Common myeloid progenitor, CD34-positive (primary cell): Measurements from ENCODE around the gene NLRP3.
A peak's percentile ranks its signal among the peaks of the same experiment; 100 is the strongest.

ENCODE experiments used
- CTCF ChIA-PET: fragments of 350-600 bp; sonication (Branson Sonifier 250); formaldehyde crosslinking; loops from one replicate; lab custom pipeline; 2021; ENCODE audit warnings: antibody characterized with exemption; lab: Charles Lee
- POLR2A ChIA-PET: fragments of 350-600 bp; sonication (Branson Sonifier 250); formaldehyde crosslinking; loops from one replicate; lab custom pipeline; 2021; ENCODE audit warnings: antibody characterized with exemption; lab: Charles Lee
- DNase-seq, 3 donors: peaks; one replicate each; pipeline versions ENCODE4 v3.0.0 to v3.0.0-alpha.2; 2013
- H3K27ac ChIP-seq, 2 experiments: 1 replicate in 1 of 2; 2 replicates in 1 of 2; pipeline ENCODE4 v1.7.0; 2013; ENCODE audit warnings: inconsistent platforms in 2 of 2, low read length in 2 of 2, mild to moderate bottlenecking in 2 of 2, low read depth in 1 of 2, moderate library complexity in 1 of 2; ENCODE audit not compliant: severe bottlenecking in 2 of 2, insufficient read depth in 1 of 2, poor library complexity in 1 of 2
- H3K27me3 ChIP-seq, 5 experiments: replicated peaks in 2 of 5; 1 replicate in 3 of 5; 2 replicates in 2 of 5; pipeline versions ENCODE4 v1.6.1 to v1.7.0; 2013; ENCODE audit warnings: low read length in 4 of 5, mild to moderate bottlenecking in 2 of 5, moderate library complexity in 2 of 5, inconsistent platforms in 1 of 5; ENCODE audit not compliant: insufficient read depth in 5 of 5, control insufficient read depth in 4 of 5
- H3K36me3 ChIP-seq, 4 experiments: 1 replicate in 2 of 4; 2 replicates in 2 of 4; pipeline versions ENCODE4 v1.6.1 to v1.7.0; 2013; ENCODE audit warnings: low read length in 3 of 4, control low read depth in 1 of 4, mild to moderate bottlenecking in 1 of 4; ENCODE audit not compliant: control insufficient read depth in 4 of 4, insufficient read depth in 4 of 4
- H3K4me1 ChIP-seq, 4 experiments: 1 replicate in 3 of 4; 2 replicates in 1 of 4; pipeline versions ENCODE4 v1.6.1 to v1.7.1; 2013; ENCODE audit warnings: low read length in 3 of 4, mild to moderate bottlenecking in 3 of 4, control low read depth in 1 of 4, inconsistent platforms in 1 of 4, moderate library complexity in 1 of 4; ENCODE audit not compliant: control insufficient read depth in 4 of 4, insufficient read depth in 4 of 4; ENCODE audit errors: control extremely low read depth in 1 of 4
- H3K4me3 ChIP-seq, 7 experiments: 1 replicate in 4 of 7; 2 replicates in 3 of 7; pipeline versions ENCODE4 v1.5.1 to v1.7.0; 2013; ENCODE audit warnings: mild to moderate bottlenecking in 7 of 7, low read length in 6 of 7, moderate library complexity in 6 of 7, inconsistent platforms in 2 of 7, low read depth in 2 of 7, control low read depth in 1 of 7; ENCODE audit not compliant: insufficient read depth in 4 of 7, control insufficient read depth in 1 of 7; ENCODE audit errors: extremely low read depth in 1 of 7
- H3K9me3 ChIP-seq, 5 experiments: 1 replicate in 4 of 5; 2 replicates in 1 of 5; pipeline versions ENCODE4 v1.6.1 to v1.7.1; 2013; ENCODE audit warnings: low read length in 4 of 5, mild to moderate bottlenecking in 2 of 5, inconsistent platforms in 1 of 5, low read depth in 1 of 5, moderate library complexity in 1 of 5; ENCODE audit not compliant: control insufficient read depth in 4 of 5, insufficient read depth in 2 of 5; ENCODE audit errors: control extremely low read depth in 1 of 5
- WGBS: methylation state at CpG from one replicate; pipeline ENCODE4 v1.1.5; 2013; ENCODE audit not compliant: insufficient coverage; 5-methylcytosine and 5-hydroxymethylcytosine counted together

The NLRP3 gene

GRCh38 chr1:247491328-247491727 lies 75.4 kb downstream of the NLRP3 start:
- ChIA-PET POLR2A (interaction anchor here (0.6 kb wide), 1 partner anchor 423 kb away, joined by 3 read pairs; no protein-coding TSS in a partner anchor), CTCF (interaction anchor here (0.9 to 8.6 kb wide), 9 partner anchors 15 to 117 kb away, joined by 3 to 96 read pairs (median 5); no protein-coding TSS in a partner anchor)
- 69% methylated on average over 12 of the region's 12 CpGs for WGBS
- no peaks in the 10 kb centered on the region for H3K36me3 ChIP-seq
- DNase-seq, result peak in 2 of 3 donors; percentile 49 to 66
- H3K4me1 ChIP-seq, result peaks cover 0 to 13% (median 5%) of the 10 kb centered on the region in 4 experiments
- no peaks in the 10 kb centered on the region for H3K9me3 ChIP-seq
- H3K4me3 ChIP-seq, result no peak overlapping the region
- peaks cover 0 to 4% (median 0%) of the 10 kb centered on the region in 5 experiments for H3K27me3 ChIP-seq
- no peak overlapping the region for H3K27ac ChIP-seq

GRCh38 chr1:247493106-247493505 lies 77.1 kb downstream of the NLRP3 start:
- no peak overlapping the region for H3K27ac ChIP-seq
- CTCF ChIA-PET, result interaction anchor here (0.7 kb wide), 1 partner anchor 103 kb away, joined by 3 read pairs; no protein-coding TSS in a partner anchor
- peaks cover 0 to 13% (median 4%) of the 10 kb centered on the region in 4 experiments for H3K4me1 ChIP-seq
- peaks cover 0 to 4% (median 0%) of the 10 kb centered on the region in 5 experiments for H3K27me3 ChIP-seq
- no peak overlapping the region for H3K4me3 ChIP-seq
- peak in 1 of 3 donors; percentile 6 for DNase-seq
- POLR2A ChIA-PET, result no interaction called here
- H3K36me3 ChIP-seq, result no peaks in the 10 kb centered on the region
- WGBS, result 100% methylated on average over 1 of the region's 1 CpG
- H3K9me3 ChIP-seq, result no peaks in the 10 kb centered on the region

GRCh38 chr1:247494767-247495166 lies 78.8 kb downstream of the NLRP3 start:
- H3K36me3 ChIP-seq, result no peaks in the 10 kb centered on the region
- H3K27ac ChIP-seq, result no peak overlapping the region
- DNase-seq, result peak; percentile 66 to 90 (median 85)
- 17% methylated on average over 2 of the region's 2 CpGs for WGBS
- ChIA-PET POLR2A (no interaction called here), CTCF (interaction anchor here (0.8 to 1.0 kb wide), 2 partner anchors 49 to 122 kb away, joined by 3 read pairs; no protein-coding TSS in a partner anchor)
- H3K4me1 ChIP-seq, result peaks cover 0 to 13% (median 4%) of the 10 kb centered on the region in 4 experiments
- H3K27me3 ChIP-seq, result no peaks in the 10 kb centered on the region
- no peak overlapping the region for H3K4me3 ChIP-seq
- H3K9me3 ChIP-seq, result no peaks in the 10 kb centered on the region

GRCh38 chr1:247496581-247497285 lies 80.8 kb downstream of the NLRP3 start:
- Histone ChIP-seq H3K9me3 (no peaks in the 10 kb centered on the region), H3K4me3 (no peak overlapping the region), H3K36me3 (no peaks in the 10 kb centered on the region), H3K4me1 (peaks cover 0 to 13% (median 3%) of the 10 kb centered on the region in 4 experiments), H3K27ac (no peak overlapping the region), H3K27me3 (no peaks in the 10 kb centered on the region)
- ChIA-PET CTCF (interaction anchor here (0.9 to 1.4 kb wide), 3 partner anchors 9 to 13 kb away, joined by 3 to 4 read pairs (median 3); no protein-coding TSS in a partner anchor), POLR2A (no interaction called here)
- 100% methylated on average over 1 of the region's 10 CpGs for WGBS
- no peak for DNase-seq
